K562 (cell line): ENCODE data around the gene NPTXR. TPM values are rescaled to one million over a fixed set of nuclear protein-coding genes. Genes with fewer than 3 reads are reported as not detected.

ENCODE experiments used
- ATAC-seq: fragments of 200-7000 bp; cut with Tn5 transposase; 3 replicates; pipeline ENCODE4 v1.9.1; 2020; ENCODE audit warnings: moderate library complexity
- BruUV-seq: library from RNA; stranded (reverse); fragments of 400-500 nt; replicated peaks from 2 replicates; lab custom pipeline; 2021; lab: Mats Ljungman, UMichigan
- CTCF ChIA-PET: fragments of 300-600 bp; formaldehyde crosslinking; extraction: SDS; loops from one replicate; lab custom pipeline; 2021; ENCODE audit warnings: low intra/inter-chr PET ratio; lab: Yijun Ruan, JAX
- POLR2A ChIA-PET: fragments of 300-600, 350-650 bp; sonication (Branson Sonifier 250); formaldehyde crosslinking; extraction: SDS; loops from one replicate; lab custom pipeline; 2021; ENCODE audit warnings: antibody characterized with exemption, inconsistent platforms; lab: Yijun Ruan, JAX
- DNase-seq, 4 experiments: peaks; one replicate each; pipeline versions ENCODE4 v3.0.0 to v3.0.0-alpha.2; 2011 to 2018; ENCODE audit warnings: low spot score in 3 of 4, mixed read lengths in 3 of 4; ENCODE audit errors: extremely low read depth in 1 of 4
- FAIRE-seq: peaks from 2 replicates; lab custom pipeline; 2011; peaks lifted over from hg19 to GRCh38; lab: Jason Lieb, UNC
- H2AFZ ChIP-seq: 2 replicates; pipeline ENCODE4 v1.6.0; 2011; ENCODE audit warnings: low read depth, low read length, control low read depth, inconsistent platforms
- H3K27ac ChIP-seq: fragments of 200-600 bp; 3 replicates; pipeline ENCODE4 v1.8.0; 2011; ENCODE audit warnings: low read depth, mild to moderate bottlenecking, control low read depth, inconsistent platforms, low read length, moderate library complexity, mixed read lengths; ENCODE audit errors: extremely low read depth
- H3K27me3 ChIP-seq, 2 experiments: fragments of 300-600 bp in 1 of 2; 2 replicates in 1 of 2; 3 replicates in 1 of 2; pipeline versions ENCODE4 v1.6.0 to v1.8.0; 2011; ENCODE audit warnings: inconsistent platforms in 2 of 2, low read length in 2 of 2, mild to moderate bottlenecking in 1 of 2, mixed read lengths in 1 of 2, moderate library complexity in 1 of 2; ENCODE audit not compliant: control insufficient read depth in 2 of 2, insufficient read depth in 2 of 2
- H3K36me3 ChIP-seq: fragments of 300-600 bp; 3 replicates; pipeline ENCODE4 v1.8.0; 2011; ENCODE audit warnings: mild to moderate bottlenecking, low read length, inconsistent platforms; ENCODE audit not compliant: control insufficient read depth, insufficient read depth
- H3K4me1 ChIP-seq, 2 experiments: fragments of 200-600 bp in 1 of 2; replicated peaks in 1 of 2; 2 replicates in 1 of 2; 3 replicates in 1 of 2; pipeline versions ENCODE4 v1.5.1 to v1.8.0; 2011; ENCODE audit warnings: inconsistent platforms in 2 of 2, low read length in 2 of 2, mild to moderate bottlenecking in 1 of 2, mixed read lengths in 1 of 2, moderate library complexity in 1 of 2; ENCODE audit not compliant: control insufficient read depth in 2 of 2, insufficient read depth in 2 of 2
- H3K4me2 ChIP-seq: 2 replicates; pipeline ENCODE4 v1.6.1; 2011; ENCODE audit warnings: low read length, control low read depth, inconsistent platforms, mixed read lengths; ENCODE audit not compliant: insufficient read depth
- H3K4me3 ChIP-seq: fragments of 200-600 bp; sonication (generic), shearing (Covaris generic); 2 replicates; pipeline ENCODE4 v1.5.1; 2016; ENCODE audit warnings: control low read depth, inconsistent platforms
- H3K79me2 ChIP-seq: fragments of 200-600 bp; 3 replicates; pipeline ENCODE4 v1.8.0; 2011; ENCODE audit warnings: low read length, inconsistent platforms; ENCODE audit not compliant: control insufficient read depth, insufficient read depth
- H3K9ac ChIP-seq, 2 experiments: 2 replicates each; pipeline versions ENCODE4 v1.6.0 to v1.6.1; 2011; ENCODE audit warnings: low read depth in 2 of 2, low read length in 2 of 2, control low read depth in 1 of 2, inconsistent platforms in 1 of 2, mild to moderate bottlenecking in 1 of 2, mixed read lengths in 1 of 2; ENCODE audit not compliant: insufficient read depth in 1 of 2
- H3K9me1 ChIP-seq: one replicate; pipeline ENCODE4 v1.6.0; 2011; ENCODE audit warnings: inconsistent platforms, mild to moderate bottlenecking, low read length, moderate library complexity; ENCODE audit not compliant: control insufficient read depth, insufficient read depth
- H3K9me3 ChIP-seq: replicated peaks from 2 replicates; pipeline ENCODE4 v1.5.1; 2011; ENCODE audit warnings: low read depth, low read length, inconsistent platforms; ENCODE audit not compliant: control insufficient read depth, insufficient read depth
- H4K20me1 ChIP-seq: replicated peaks from 2 replicates; pipeline ENCODE4 v1.6.1; 2011; ENCODE audit warnings: low read length, inconsistent platforms, mixed read lengths; ENCODE audit not compliant: control insufficient read depth, insufficient read depth
- E2F6 ChIP-seq, 2 experiments: IDR thresholded peaks; 2 replicates each; pipeline ENCODE4 v1.6.1; 2011; ENCODE audit warnings: borderline replicate concordance in 1 of 2, control low read depth in 1 of 2, low read depth in 1 of 2, low read length in 1 of 2, mild to moderate bottlenecking in 1 of 2, mixed read lengths in 1 of 2, moderate library complexity in 1 of 2; ENCODE audit not compliant: insufficient read depth in 1 of 2, insufficient read length in 1 of 2, poor library complexity in 1 of 2, severe bottlenecking in 1 of 2; ENCODE audit errors: extremely low read depth in 1 of 2
- EWSR1 ChIP-seq: fragments of 450-650 bp; IDR thresholded peaks from 2 replicates; pipeline ENCODE4 v1.6.1; 2018; ENCODE audit warnings: borderline replicate concordance, mild to moderate bottlenecking, low read depth, moderate library complexity; ENCODE audit not compliant: partially characterized antibody
- HOMEZ ChIP-seq: fragments of 250-450 bp; sonication (Bioruptor Pico); IDR thresholded peaks from 2 replicates; pipeline ENCODE4 v1.4.0; 2020; ENCODE audit warnings: mild to moderate bottlenecking, moderate library complexity
- IFI16 ChIP-seq: fragments of 250-450 bp; sonication (Bioruptor Pico); IDR thresholded peaks from 2 replicates; pipeline ENCODE4 v2.1.2; 2022; ENCODE audit warnings: mild to moderate bottlenecking, inconsistent platforms
- KDM2B ChIP-seq: fragments of 250-450 bp; sonication (Bioruptor Pico); IDR thresholded peaks from 2 replicates; pipeline ENCODE4 v1.8.0; 2021; ENCODE audit warnings: mild to moderate bottlenecking, moderate library complexity
- ZNF12 ChIP-seq: sonication (generic); formaldehyde crosslinking; IDR thresholded peaks from 2 replicates; pipeline ENCODE4 v1.4.0; 2020; ENCODE audit warnings: mild to moderate bottlenecking, missing genetic modification reagents
- WGBS: fragments of 100-300 bp; shearing (Covaris generic); methylation state at CpG from one replicate; pipeline ENCODE4 v1.1.6; 2016; ENCODE audit warnings: low coverage, mixed read lengths; ENCODE audit not compliant: insufficient coverage; ENCODE audit errors: missing lambda C conversion rate; 5-methylcytosine and 5-hydroxymethylcytosine counted together
- in situ Hi-C: fragments of 300-500 bp; cut with MboI; formaldehyde crosslinking; loops from 4 replicates; pipeline ENCODE4 v1.15.0; 2018; ENCODE audit warnings: inconsistent platforms, mixed read lengths
- intact Hi-C: fragments of 100-400 bp; cut with micrococcal nuclease; formaldehyde crosslinking; loops from 2 replicates; pipeline ENCODE4 v1.14.2; 2022
- polyA plus RNA-seq, 8 experiments: library from polyadenylated mRNA; depleted of rRNA in 4 of 8; stranded (reverse) in 5 of 8; unstranded in 3 of 8; fragments of >200 nt; fragmentation: Nextera tagmentation in 2 of 8; fragmentation: Illumina TruSeq in 1 of 8; extraction: Ambion mirVana in 2 of 8; extraction: Trizol in 1 of 8; gene quantifications; 2 replicates each; pipeline versions ENCODE4 v1.2.1 to v1.2.3, GENCODE V29; 2011 to 2014; ENCODE audit warnings: inconsistent platforms in 1 of 8, missing spikeins in 1 of 8
- total RNA-seq, 7 experiments: library from RNA; depleted of rRNA in 6 of 7; stranded (reverse); fragments of >200 nt in 6 of 7; fragmentation: Illumina TruSeq in 2 of 7; extraction: Trizol in 2 of 7; gene quantifications; 2 replicates each; pipeline versions ENCODE4 v1.2.1 to v1.2.3, GENCODE V29; 2011 to 2021; ENCODE audit warnings: low replicate concordance in 1 of 7
- TF ChIP-seq, protein P1 (sequence below): fragments of 250-450 bp; sonication (Bioruptor Pico); IDR thresholded peaks from 2 replicates; pipeline ENCODE4 v1.4.0; 2020
- TF ChIP-seq, protein P2 (sequence below), 2 experiments: fragments of 450-650 bp in 1 of 2; sonication (generic) in 1 of 2; formaldehyde crosslinking in 1 of 2; IDR thresholded peaks in 1 of 2; conservative IDR thresholded peaks in 1 of 2; 2 replicates each; pipeline versions ENCODE4 v1.6.1 to v1.8.1; 2016 to 2023; ENCODE audit warnings: mild to moderate bottlenecking in 2 of 2, moderate library complexity in 2 of 2, inconsistent platforms in 1 of 2, missing genetic modification reagents in 1 of 2

Gene NPTXR
- total and polyA plus RNA-seq, 9 of the 15 experiments (the other 6 are each of a cell fraction or from before 2014, with no cell fraction given), result 0.01 to 3.1 (median 1.1) TPM

- no peak for TF ChIP-seq E2F6 (IDR thresholded peaks at IDR 0.05; ENCODE audit: borderline replicate concordance in 1 of 2, extremely low read depth in 1 of 2, insufficient read depth in 1 of 2, insufficient read length in 1 of 2, low read depth in 1 of 2, low read length in 1 of 2, poor library complexity in 1 of 2, severe bottlenecking in 1 of 2)
- TF ChIP-seq, all 486 proteins: peak for 33
Observed at GRCh38 chr22:38824585-38824984, 19.2 kb downstream of the NPTXR start (continued).

GRCh38 chr22:38823637-38824036 is 20.2 kb downstream of the NPTXR start:
- peaks cover 0 to 16% of the 10 kb centered on the region in 2 experiments; a peak in 3 of 5 replicates for H3K27me3 ChIP-seq
- FAIRE-seq (no peak), DNase-seq (no peak), ATAC-seq (no peak)
- ChIA-PET CTCF (no interaction called here), POLR2A (no interaction called here)
- no peaks in the 10 kb centered on the region; a peak in 2 of 5 replicates for H3K4me1 ChIP-seq
- H3K79me2 ChIP-seq, result no peaks in the 10 kb centered on the region
- 0% methylated on average over 2 of the region's 2 CpGs for WGBS
- H3K9me1 ChIP-seq, result no peaks in the 10 kb centered on the region
- in situ Hi-C loops (no loop called here), intact Hi-C loops (no loop called here)
- H3K36me3 ChIP-seq, result no peaks in the 10 kb centered on the region
- no peak overlapping the region for H3K27ac ChIP-seq
- no peak overlapping the region for H3K9ac ChIP-seq
- H3K4me2 ChIP-seq, result no peak overlapping the region
- peaks cover 6% of the 10 kb centered on the region; the same call in 1 of the 2 replicates for H4K20me1 ChIP-seq
- BruUV-seq, result no TSS peak
- no peaks in the 10 kb centered on the region for H3K9me3 ChIP-seq
- TF ChIP-seq, protein P1, sequence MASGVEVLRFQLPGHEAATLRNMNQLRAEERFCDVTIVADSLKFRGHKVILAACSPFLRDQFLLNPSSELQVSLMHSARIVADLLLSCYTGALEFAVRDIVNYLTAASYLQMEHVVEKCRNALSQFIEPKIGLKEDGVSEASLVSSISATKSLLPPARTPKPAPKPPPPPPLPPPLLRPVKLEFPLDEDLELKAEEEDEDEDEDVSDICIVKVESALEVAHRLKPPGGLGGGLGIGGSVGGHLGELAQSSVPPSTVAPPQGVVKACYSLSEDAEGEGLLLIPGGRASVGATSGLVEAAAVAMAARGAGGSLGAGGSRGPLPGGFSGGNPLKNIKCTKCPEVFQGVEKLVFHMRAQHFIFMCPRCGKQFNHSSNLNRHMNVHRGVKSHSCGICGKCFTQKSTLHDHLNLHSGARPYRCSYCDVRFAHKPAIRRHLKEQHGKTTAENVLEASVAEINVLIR (CRISPR knock-in tag), result no peak
- no peak for TF ChIP-seq EWSR1
- TF ChIP-seq, protein P2, sequence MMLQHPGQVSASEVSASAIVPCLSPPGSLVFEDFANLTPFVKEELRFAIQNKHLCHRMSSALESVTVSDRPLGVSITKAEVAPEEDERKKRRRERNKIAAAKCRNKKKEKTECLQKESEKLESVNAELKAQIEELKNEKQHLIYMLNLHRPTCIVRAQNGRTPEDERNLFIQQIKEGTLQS (IDR thresholded peaks at IDR 0.05), result no peak
- TF ChIP-seq, protein P2 (CRISPR knock-in tag; conservative IDR thresholded peaks at IDR 0.05), result no peak
- no peak for TF ChIP-seq HOMEZ
- TF ChIP-seq ZNF12 (CRISPR knock-in tag), result no peak
- no peak for TF ChIP-seq KDM2B
- TF ChIP-seq IFI16 (CRISPR knock-in tag), result no peak
- TF ChIP-seq, all 486 proteins: peak for 0
- no peak overlapping the region for H3K4me3 ChIP-seq
- H2AFZ ChIP-seq, result no peak overlapping the region
